ENCODE measurements around the gene RHOH.

The RHOH gene

GRCh38 chr4:40247350-40247749 is 50.5 kb downstream of the RHOH start:
- no peak overlapping the region for H3K4me3 ChIP-seq (ENCODE audit: low read depth, low read length)
- in situ Hi-C loops (cut with HindIII; ENCODE audit: low pct_ligation_motif_present, low sequenced_read_pairs), result no loop called here
- H3K27ac ChIP-seq, result no peak overlapping the region
- no peaks in the 10 kb centered on the region for H3K36me3 ChIP-seq (replicated peaks)
- no peak for TF ChIP-seq CTCF (IDR thresholded peaks at IDR 0.05; ENCODE audit: low read depth, low read length, missing control alignments)
- no peaks in the 10 kb centered on the region for H3K27me3 ChIP-seq (replicated peaks)
- DNase-seq, result no peak

GRCh38 chr4:40251366-40251765 is 54.5 kb downstream of the RHOH start:
- Histone ChIP-seq H3K4me3 (ENCODE audit: low read depth, low read length) (no peak overlapping the region), H3K27me3 (replicated peaks) (no peaks in the 10 kb centered on the region), H3K36me3 (replicated peaks) (no peaks in the 10 kb centered on the region), H3K27ac (no peak overlapping the region)
- TF ChIP-seq CTCF (IDR thresholded peaks at IDR 0.05; ENCODE audit: low read depth, low read length, missing control alignments), result no peak
- no peak for DNase-seq
- in situ Hi-C loops (cut with HindIII; ENCODE audit: low pct_ligation_motif_present, low sequenced_read_pairs), result no loop called here

GRCh38 chr4:40253906-40254305 is 57.1 kb downstream of the RHOH start:
- no peak for DNase-seq
- Histone ChIP-seq H3K4me3 (ENCODE audit: low read depth, low read length) (no peak overlapping the region), H3K27me3 (replicated peaks) (no peaks in the 10 kb centered on the region), H3K36me3 (replicated peaks) (no peaks in the 10 kb centered on the region), H3K27ac (no peak overlapping the region)
- in situ Hi-C loops (cut with HindIII; ENCODE audit: low pct_ligation_motif_present, low sequenced_read_pairs), result no loop called here
- no peak for TF ChIP-seq CTCF (IDR thresholded peaks at IDR 0.05; ENCODE audit: low read depth, low read length, missing control alignments)

- no peaks in the 10 kb centered on the region for H3K27me3 ChIP-seq (replicated peaks)
- H3K27ac ChIP-seq, result peak overlapping the region; percentile 30
- peak; percentile 14 for DNase-seq
- in situ Hi-C loops (cut with HindIII; ENCODE audit: low pct_ligation_motif_present, low sequenced_read_pairs), result no loop called here
- no peak for TF ChIP-seq CTCF (IDR thresholded peaks at IDR 0.05; ENCODE audit: low read depth, low read length, missing control alignments)
- H3K36me3 ChIP-seq (replicated peaks), result no peaks in the 10 kb centered on the region
- H3K4me3 ChIP-seq (ENCODE audit: low read depth, low read length), result no peak overlapping the region
Measured at GRCh38 chr4:40254608-40255392, 58.0 kb downstream of the RHOH start.

- peak; percentile 91 for DNase-seq
- no peaks in the 10 kb centered on the region for H3K36me3 ChIP-seq (replicated peaks)
- H3K27me3 ChIP-seq (replicated peaks), result no peaks in the 10 kb centered on the region
- TF ChIP-seq CTCF (IDR thresholded peaks at IDR 0.05; ENCODE audit: low read depth, low read length, missing control alignments), result no peak
- peak overlapping the region; percentile 68 for H3K27ac ChIP-seq
- H3K4me3 ChIP-seq (ENCODE audit: low read depth, low read length), result no peak overlapping the region
- in situ Hi-C loops (cut with HindIII; ENCODE audit: low pct_ligation_motif_present, low sequenced_read_pairs), result no loop called here
Measured at GRCh38 chr4:40255393-40256281, 58.8 kb downstream of the RHOH start.

Data from brain microvascular endothelial cell (primary cell).